OCI-LY7 (cell line): ENCODE data around the gene PCSK9. TPM values are rescaled to one million over a fixed set of nuclear protein-coding genes. Genes with fewer than 3 reads are reported as not detected.

Experiments
- BruUV-seq: library from RNA; stranded (reverse); fragments of 400-500 nt; replicated peaks from 2 replicates; lab custom pipeline; 2021; lab: Mats Ljungman, UMichigan
- CTCF ChIA-PET: fragments of 300-600 bp; sonication (Branson Sonifier 250); formaldehyde crosslinking; loops from one replicate; lab custom pipeline; 2022; ENCODE audit warnings: antibody characterized with exemption; ENCODE audit not compliant: unreplicated experiment; lab: Charles Lee
- POLR2A ChIA-PET: fragments of 300-600 bp; sonication (Branson Sonifier 250); formaldehyde crosslinking; loops from one replicate; lab custom pipeline; 2022; ENCODE audit warnings: antibody characterized with exemption; lab: Charles Lee
- DNase-seq: peaks from one replicate; pipeline ENCODE4 v3.0.0-alpha.2; 2015; ENCODE audit warnings: low spot score
- H2AFZ ChIP-seq: fragments of 200-600 bp; sonication (generic), shearing (Covaris generic); 2 replicates; pipeline ENCODE4 v1.6.1; 2014; ENCODE audit warnings: mild to moderate bottlenecking, antibody characterized with exemption, low read length, moderate library complexity
- H3K27ac ChIP-seq: fragments of 200-600 bp; sonication (generic); 2 replicates; pipeline ENCODE4 v1.5.1; 2014; ENCODE audit warnings: mixed run types, low read depth, mild to moderate bottlenecking, moderate library complexity, low read length, inconsistent platforms; ENCODE audit not compliant: poor library complexity, severe bottlenecking
- H3K36me3 ChIP-seq: fragments of 200-600 bp; sonication (generic); 2 replicates; pipeline ENCODE4 v1.6.1; 2014; ENCODE audit warnings: mild to moderate bottlenecking, antibody characterized with exemption, low read length, moderate library complexity, mixed read lengths; ENCODE audit not compliant: insufficient read depth
- H3K4me1 ChIP-seq: fragments of 200-600 bp; sonication (generic); 2 replicates; pipeline ENCODE4 v1.5.1; 2014; ENCODE audit warnings: mild to moderate bottlenecking, low read length; ENCODE audit not compliant: insufficient read depth, poor library complexity, severe bottlenecking
- H3K4me2 ChIP-seq: fragments of 200-600 bp; sonication (generic); 2 replicates; pipeline ENCODE4 v1.6.1; 2014; ENCODE audit warnings: mild to moderate bottlenecking, low read length
- H3K4me3 ChIP-seq: fragments of 200-600 bp; sonication (generic); 2 replicates; pipeline ENCODE4 v1.5.1; 2014; ENCODE audit warnings: mild to moderate bottlenecking, low read depth, low read length; ENCODE audit not compliant: poor library complexity, severe bottlenecking
- H3K79me2 ChIP-seq: fragments of 200-600 bp; sonication (generic); 2 replicates; pipeline ENCODE4 v1.6.1; 2016; ENCODE audit warnings: low read depth, mild to moderate bottlenecking, low read length, moderate library complexity, mixed read lengths; ENCODE audit not compliant: insufficient read depth
- H3K9me2 ChIP-seq: fragments of 200-600 bp; sonication (generic); 2 replicates; pipeline ENCODE4 v1.6.1; 2016; ENCODE audit warnings: mild to moderate bottlenecking, low read length, mixed read lengths; ENCODE audit not compliant: insufficient read depth
- H3K9me3 ChIP-seq: fragments of 200-600 bp; sonication (generic); 2 replicates; pipeline ENCODE4 v1.6.1; 2014; ENCODE audit warnings: mild to moderate bottlenecking, mixed run types, low read length, mixed read lengths
- H4K20me1 ChIP-seq: fragments of 200-600 bp; sonication (generic); 2 replicates; pipeline ENCODE4 v1.6.1; 2014; ENCODE audit warnings: mild to moderate bottlenecking, antibody characterized with exemption, low read length, moderate library complexity, mixed read lengths; ENCODE audit not compliant: insufficient read depth
- EZH2phosphoT487 ChIP-seq: fragments of 200-600 bp; sonication (generic); IDR thresholded peaks from 2 replicates; pipeline ENCODE4 v1.6.1; 2018; ENCODE audit warnings: low read depth, borderline replicate concordance, mild to moderate bottlenecking, mixed run types, antibody characterized with exemption, low read length, moderate library complexity, mixed read lengths
- intact Hi-C: fragments of 100-400 bp; cut with micrococcal nuclease; formaldehyde crosslinking; loops from one replicate; pipeline ENCODE4 v1.10.0; 2022; ENCODE audit not compliant: unreplicated experiment
- total RNA-seq, 2 experiments: library from RNA; depleted of rRNA in 1 of 2; stranded (reverse); fragments of >200 nt in 1 of 2; shearing (Covaris generic) in 1 of 2; gene quantifications; 2 replicates each; pipeline ENCODE4 v1.2.3, GENCODE V29; 2014 to 2022
- TF ChIP-seq, protein P1 (sequence below): fragments of 200-600 bp; sonication (generic); conservative IDR thresholded peaks from 2 replicates; pipeline ENCODE4 v1.5.1; 2014; ENCODE audit warnings: mild to moderate bottlenecking, antibody characterized with exemption, low read length, moderate library complexity, mixed read lengths

Gene PCSK9
- total RNA-seq, 2 experiments from 2014 or later = not detected

DNA sequence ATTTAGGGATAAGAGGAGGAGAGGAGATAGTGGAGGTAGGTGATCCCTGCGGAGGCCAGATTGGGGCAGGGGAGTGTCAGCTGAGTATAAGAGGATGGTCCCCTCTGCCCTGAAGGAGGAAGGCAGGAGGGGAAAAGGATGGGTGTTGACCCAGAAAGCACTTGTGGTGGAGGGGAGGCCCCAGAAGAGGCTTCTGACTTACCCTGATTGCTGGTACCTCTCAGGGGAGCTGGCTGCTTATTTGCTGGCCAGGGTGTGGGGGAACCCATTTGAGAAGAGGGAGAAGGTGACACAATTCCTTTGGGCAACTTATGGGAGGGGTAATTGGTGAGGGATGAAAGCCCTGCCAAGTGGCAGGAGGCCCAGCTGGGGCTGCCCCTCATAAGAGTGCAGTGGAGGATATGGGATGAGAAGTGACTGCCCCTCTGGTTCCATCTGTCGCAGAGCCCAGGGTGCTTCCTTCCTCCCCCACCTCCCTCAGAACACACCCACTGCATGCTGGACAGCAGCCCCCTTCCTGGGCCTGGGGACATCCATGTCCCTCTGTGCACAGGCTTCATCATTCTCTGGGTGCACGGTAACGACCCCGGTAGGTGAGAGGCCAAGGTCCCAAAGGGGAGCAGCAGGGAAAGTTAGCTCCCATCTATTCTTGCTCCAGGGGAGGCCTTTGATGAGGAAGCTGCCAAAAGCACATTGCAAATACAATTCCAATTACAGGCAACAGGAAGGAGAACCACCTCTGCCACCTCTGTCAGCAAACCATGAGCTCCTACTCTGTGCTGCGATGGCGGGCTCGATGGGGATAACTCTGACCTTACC lies 1.4 kb upstream of the PCSK9 start:
- Histone ChIP-seq H3K79me2 (no peaks in the 10 kb centered on the region), H3K27ac (no peak overlapping the region), H2AFZ (no peak overlapping the region), H3K9me2 (no peaks in the 10 kb centered on the region), H3K4me3 (no peak overlapping the region), H3K36me3 (no peaks in the 10 kb centered on the region), H3K4me2 (no peak overlapping the region), H3K4me1 (no peaks in the 10 kb centered on the region), H3K9me3 (no peaks in the 10 kb centered on the region), H4K20me1 (no peaks in the 10 kb centered on the region)
- intact Hi-C loops = no loop called here
- no TSS peak for BruUV-seq
- DNase-seq = no peak
- ChIA-PET POLR2A (no interaction called here), CTCF (no interaction called here)
- TF ChIP-seq, protein P1, sequence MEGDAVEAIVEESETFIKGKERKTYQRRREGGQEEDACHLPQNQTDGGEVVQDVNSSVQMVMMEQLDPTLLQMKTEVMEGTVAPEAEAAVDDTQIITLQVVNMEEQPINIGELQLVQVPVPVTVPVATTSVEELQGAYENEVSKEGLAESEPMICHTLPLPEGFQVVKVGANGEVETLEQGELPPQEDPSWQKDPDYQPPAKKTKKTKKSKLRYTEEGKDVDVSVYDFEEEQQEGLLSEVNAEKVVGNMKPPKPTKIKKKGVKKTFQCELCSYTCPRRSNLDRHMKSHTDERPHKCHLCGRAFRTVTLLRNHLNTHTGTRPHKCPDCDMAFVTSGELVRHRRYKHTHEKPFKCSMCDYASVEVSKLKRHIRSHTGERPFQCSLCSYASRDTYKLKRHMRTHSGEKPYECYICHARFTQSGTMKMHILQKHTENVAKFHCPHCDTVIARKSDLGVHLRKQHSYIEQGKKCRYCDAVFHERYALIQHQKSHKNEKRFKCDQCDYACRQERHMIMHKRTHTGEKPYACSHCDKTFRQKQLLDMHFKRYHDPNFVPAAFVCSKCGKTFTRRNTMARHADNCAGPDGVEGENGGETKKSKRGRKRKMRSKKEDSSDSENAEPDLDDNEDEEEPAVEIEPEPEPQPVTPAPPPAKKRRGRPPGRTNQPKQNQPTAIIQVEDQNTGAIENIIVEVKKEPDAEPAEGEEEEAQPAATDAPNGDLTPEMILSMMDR = no peak
- no peak for TF ChIP-seq EZH2phosphoT487

GRCh38 chr1:55038552-55038838 lies 853 bp upstream of the PCSK9 start:
- no peaks in the 10 kb centered on the region for H3K79me2 ChIP-seq
- POLR2A ChIA-PET = no interaction called here
- no peak overlapping the region for H3K4me3 ChIP-seq
- H2AFZ ChIP-seq = no peak overlapping the region
- H3K9me2 ChIP-seq = no peaks in the 10 kb centered on the region
- no peak for DNase-seq
- no peaks in the 10 kb centered on the region for H3K4me1 ChIP-seq
- no peaks in the 10 kb centered on the region for H4K20me1 ChIP-seq
- H3K4me2 ChIP-seq = no peak overlapping the region
- no peaks in the 10 kb centered on the region for H3K36me3 ChIP-seq
- BruUV-seq = no TSS peak
- no peak overlapping the region for H3K27ac ChIP-seq
- intact Hi-C loops = no loop called here
- no peaks in the 10 kb centered on the region for H3K9me3 ChIP-seq
- no peak for TF ChIP-seq EZH2phosphoT487
- TF ChIP-seq, protein P1 = no peak
- CTCF ChIA-PET = no interaction called here

DNA sequence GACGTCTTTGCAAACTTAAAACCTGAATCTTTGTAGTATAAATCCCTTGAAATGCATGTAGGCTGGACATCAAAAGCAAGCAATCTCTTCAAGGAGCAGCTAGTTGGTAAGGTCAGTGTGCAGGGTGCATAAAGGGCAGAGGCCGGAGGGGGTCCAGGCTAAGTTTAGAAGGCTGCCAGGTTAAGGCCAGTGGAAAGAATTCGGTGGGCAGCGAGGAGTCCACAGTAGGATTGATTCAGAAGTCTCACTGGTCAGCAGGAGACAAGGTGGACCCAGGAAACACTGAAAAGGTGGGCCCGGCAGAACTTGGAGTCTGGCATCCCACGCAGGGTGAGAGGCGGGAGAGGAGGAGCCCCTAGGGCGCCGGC lies 390 bp upstream of the PCSK9 start:
- BruUV-seq = no TSS peak
- H2AFZ ChIP-seq = no peak overlapping the region
- no peak for DNase-seq
- CTCF ChIA-PET = no interaction called here
- H3K9me3 ChIP-seq = no peaks in the 10 kb centered on the region
- H3K79me2 ChIP-seq = no peaks in the 10 kb centered on the region
- no peak overlapping the region for H3K27ac ChIP-seq
- H3K4me3 ChIP-seq = no peak overlapping the region
- TF ChIP-seq EZH2phosphoT487 = no peak
- TF ChIP-seq, protein P1 = no peak
- H3K4me1 ChIP-seq = no peaks in the 10 kb centered on the region
- intact Hi-C loops = no loop called here
- H3K36me3 ChIP-seq = no peaks in the 10 kb centered on the region
- POLR2A ChIA-PET = no interaction called here
- H3K4me2 ChIP-seq = no peak overlapping the region
- no peaks in the 10 kb centered on the region for H3K9me2 ChIP-seq
- H4K20me1 ChIP-seq = no peaks in the 10 kb centered on the region
